GM18502 (cell line): ENCODE data around the gene SAP25.

ENCODE experiments used
- ATAC-seq: cut with Tn5 transposase; IDR thresholded peaks from one replicate; pipeline ENCODE4 v1.9.1; 2021; ENCODE audit warnings: mild to moderate bottlenecking; ENCODE audit not compliant: unreplicated experiment, poor library complexity

Gene SAP25

GRCh38 chr7:100598425-100598824 lies 24.7 kb upstream of the SAP25 start:
- no peak for ATAC-seq

- no peak for ATAC-seq
Observed at GRCh38 chr7:100595188-100595587, 21.5 kb upstream of the SAP25 start.

GRCh38 chr7:100591596-100591995 lies 17.9 kb upstream of the SAP25 start:
- no peak for ATAC-seq

GRCh38 chr7:100590077-100590737 lies 16.5 kb upstream of the SAP25 start:
- ATAC-seq = no peak

GRCh38 chr7:100589341-100589947 lies 15.7 kb upstream of the SAP25 start:
- ATAC-seq = no peak

- ATAC-seq = no peak
Observed at GRCh38 chr7:100588438-100588837, 14.7 kb upstream of the SAP25 start.

- ATAC-seq = peak; percentile 87
Observed at GRCh38 chr7:100586266-100587025, 12.7 kb upstream of the SAP25 start, which contains the start of gene FBXO24. TSS of gene FBXO24 (plus strand) at chr7:100586328. CDS start at chr7:100586626, 298 bp downstream.

- ATAC-seq = peak; percentile 30
Observed at GRCh38 chr7:100585511-100586265, 12.0 kb upstream of the SAP25 start, which contains the start of gene LRCH4. TSS of gene LRCH4 (minus strand) at chr7:100586129. CDS start at chr7:100586100, 29 bp downstream.

- ATAC-seq = no peak
Observed at GRCh38 chr7:100584683-100585510, 11.2 kb upstream of the SAP25 start.

- ATAC-seq = no peak
Observed at GRCh38 chr7:100584054-100584682, 10.5 kb upstream of the SAP25 start.

- ATAC-seq = no peak
Observed at GRCh38 chr7:100583132-100584053, 9.7 kb upstream of the SAP25 start.

- no peak for ATAC-seq
Observed at GRCh38 chr7:100582650-100583049, 8.9 kb upstream of the SAP25 start.

- ATAC-seq = no peak
Observed at GRCh38 chr7:100582041-100582579, 8.4 kb upstream of the SAP25 start.

GRCh38 chr7:100580466-100581283 lies 7.0 kb upstream of the SAP25 start:
- no peak for ATAC-seq

GRCh38 chr7:100578246-100579183 lies 4.8 kb upstream of the SAP25 start:
- no peak for ATAC-seq

GRCh38 chr7:100577507-100577906 lies 3.8 kb upstream of the SAP25 start:
- no peak for ATAC-seq
